22Rv1 (cell line): ENCODE measurements around the gene SUPT5H.

Source experiments
- H3K27ac ChIP-seq: fragments of 450-650 bp; 2 replicates; pipeline ENCODE4 v1.5.1; 2017
- ZFX ChIP-seq: fragments of 450-650 bp; IDR thresholded peaks from 2 replicates; pipeline ENCODE4 v1.6.1; 2017; ENCODE audit warnings: antibody characterized with exemption, borderline replicate concordance
- TF ChIP-seq, protein P1 (sequence below): fragments of 450-650 bp; IDR thresholded peaks from 2 replicates; pipeline ENCODE4 v1.5.1; 2017; ENCODE audit warnings: mild to moderate bottlenecking

Gene SUPT5H

GRCh38 chr19:39406656-39407409 lies 38.5 kb upstream of the SUPT5H start, which contains the start of gene ZFP36:
Gene ZFP36 (plus strand): TSS chr19:39406847. CDS start chr19:39406905, 58 bp downstream.
- TF ChIP-seq ZFX, result no peak
- TF ChIP-seq, protein P1, sequence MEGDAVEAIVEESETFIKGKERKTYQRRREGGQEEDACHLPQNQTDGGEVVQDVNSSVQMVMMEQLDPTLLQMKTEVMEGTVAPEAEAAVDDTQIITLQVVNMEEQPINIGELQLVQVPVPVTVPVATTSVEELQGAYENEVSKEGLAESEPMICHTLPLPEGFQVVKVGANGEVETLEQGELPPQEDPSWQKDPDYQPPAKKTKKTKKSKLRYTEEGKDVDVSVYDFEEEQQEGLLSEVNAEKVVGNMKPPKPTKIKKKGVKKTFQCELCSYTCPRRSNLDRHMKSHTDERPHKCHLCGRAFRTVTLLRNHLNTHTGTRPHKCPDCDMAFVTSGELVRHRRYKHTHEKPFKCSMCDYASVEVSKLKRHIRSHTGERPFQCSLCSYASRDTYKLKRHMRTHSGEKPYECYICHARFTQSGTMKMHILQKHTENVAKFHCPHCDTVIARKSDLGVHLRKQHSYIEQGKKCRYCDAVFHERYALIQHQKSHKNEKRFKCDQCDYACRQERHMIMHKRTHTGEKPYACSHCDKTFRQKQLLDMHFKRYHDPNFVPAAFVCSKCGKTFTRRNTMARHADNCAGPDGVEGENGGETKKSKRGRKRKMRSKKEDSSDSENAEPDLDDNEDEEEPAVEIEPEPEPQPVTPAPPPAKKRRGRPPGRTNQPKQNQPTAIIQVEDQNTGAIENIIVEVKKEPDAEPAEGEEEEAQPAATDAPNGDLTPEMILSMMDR, result no peak
- peak within 1 kb of the TSS; percentile 98 for H3K27ac ChIP-seq

DNA sequence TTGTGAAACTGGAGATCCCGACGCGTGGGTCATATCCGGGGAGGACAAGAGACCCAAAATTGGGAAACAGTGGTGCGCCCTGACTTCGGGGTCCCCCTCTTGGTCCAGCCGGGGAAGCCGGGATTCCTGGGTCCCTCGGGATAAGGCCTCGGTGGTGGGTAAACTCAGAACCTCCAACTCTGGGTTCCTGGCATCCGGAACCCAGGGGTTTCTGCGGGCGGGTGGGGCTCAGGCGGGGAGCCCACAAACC lies 38.0 kb upstream of the SUPT5H start:
- no peak for TF ChIP-seq ZFX
- TF ChIP-seq, protein P1, result no peak
- H3K27ac ChIP-seq, result peak overlapping the region; percentile 98

DNA sequence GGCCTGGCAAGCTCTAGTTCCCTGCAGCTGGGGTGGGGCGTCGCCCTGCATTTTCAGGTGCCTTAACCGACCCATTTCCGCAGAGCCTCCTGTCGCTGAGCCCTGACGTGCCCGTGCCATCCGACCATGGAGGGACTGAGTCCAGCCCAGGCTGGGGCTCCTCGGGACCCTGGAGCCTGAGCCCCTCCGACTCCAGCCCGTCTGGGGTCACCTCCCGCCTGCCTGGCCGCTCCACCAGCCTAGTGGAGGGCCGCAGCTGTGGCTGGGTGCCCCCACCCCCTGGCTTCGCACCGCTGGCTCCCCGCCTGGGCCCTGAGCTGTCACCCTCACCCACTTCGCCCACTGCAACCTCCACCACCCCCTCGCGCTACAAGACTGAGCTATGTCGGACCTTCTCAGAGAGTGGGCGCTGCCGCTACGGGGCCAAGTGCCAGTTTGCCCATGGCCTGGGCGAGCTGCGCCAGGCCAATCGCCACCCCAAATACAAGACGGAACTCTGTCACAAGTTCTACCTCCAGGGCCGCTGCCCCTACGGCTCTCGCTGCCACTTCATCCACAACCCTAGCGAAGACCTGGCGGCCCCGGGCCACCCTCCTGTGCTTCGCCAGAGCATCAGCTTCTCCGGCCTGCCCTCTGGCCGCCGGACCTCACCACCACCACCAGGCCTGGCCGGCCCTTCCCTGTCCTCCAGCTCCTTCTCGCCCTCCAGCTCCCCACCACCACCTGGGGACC lies 37.6 kb upstream of the SUPT5H start:
- no peak for TF ChIP-seq ZFX
- TF ChIP-seq, protein P1, result no peak

DNA sequence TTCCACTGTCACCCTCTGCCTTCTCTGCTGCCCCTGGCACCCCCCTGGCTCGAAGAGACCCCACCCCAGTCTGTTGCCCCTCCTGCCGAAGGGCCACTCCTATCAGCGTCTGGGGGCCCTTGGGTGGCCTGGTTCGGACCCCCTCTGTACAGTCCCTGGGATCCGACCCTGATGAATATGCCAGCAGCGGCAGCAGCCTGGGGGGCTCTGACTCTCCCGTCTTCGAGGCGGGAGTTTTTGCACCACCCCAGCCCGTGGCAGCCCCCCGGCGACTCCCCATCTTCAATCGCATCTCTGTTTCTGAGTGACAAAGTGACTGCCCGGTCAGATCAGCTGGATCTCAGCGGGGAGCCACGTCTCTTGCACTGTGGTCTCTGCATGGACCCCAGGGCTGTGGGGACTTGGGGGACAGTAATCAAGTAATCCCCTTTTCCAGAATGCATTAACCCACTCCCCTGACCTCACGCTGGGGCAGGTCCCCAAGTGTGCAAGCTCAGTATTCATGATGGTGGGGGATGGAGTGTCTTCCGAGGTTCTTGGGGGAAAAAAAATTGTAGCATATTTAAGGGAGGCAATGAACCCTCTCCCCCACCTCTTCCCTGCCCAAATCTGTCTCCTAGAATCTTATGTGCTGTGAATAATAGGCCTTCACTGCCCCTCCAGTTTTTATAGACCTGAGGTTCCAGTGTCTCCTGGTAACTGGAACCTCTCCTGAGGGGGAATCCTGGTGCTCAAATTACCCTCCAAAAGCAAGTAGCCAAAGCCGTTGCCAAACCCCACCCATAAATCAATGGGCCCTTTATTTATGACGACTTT lies 36.8 kb upstream of the SUPT5H start:
- peak overlapping the region; percentile 98 for H3K27ac ChIP-seq
- TF ChIP-seq, protein P1, result no peak
- no peak for TF ChIP-seq ZFX

More for the DNA sequence above, 37.6 kb upstream of the SUPT5H start:
- peak overlapping the region; percentile 98 for H3K27ac ChIP-seq

DNA sequence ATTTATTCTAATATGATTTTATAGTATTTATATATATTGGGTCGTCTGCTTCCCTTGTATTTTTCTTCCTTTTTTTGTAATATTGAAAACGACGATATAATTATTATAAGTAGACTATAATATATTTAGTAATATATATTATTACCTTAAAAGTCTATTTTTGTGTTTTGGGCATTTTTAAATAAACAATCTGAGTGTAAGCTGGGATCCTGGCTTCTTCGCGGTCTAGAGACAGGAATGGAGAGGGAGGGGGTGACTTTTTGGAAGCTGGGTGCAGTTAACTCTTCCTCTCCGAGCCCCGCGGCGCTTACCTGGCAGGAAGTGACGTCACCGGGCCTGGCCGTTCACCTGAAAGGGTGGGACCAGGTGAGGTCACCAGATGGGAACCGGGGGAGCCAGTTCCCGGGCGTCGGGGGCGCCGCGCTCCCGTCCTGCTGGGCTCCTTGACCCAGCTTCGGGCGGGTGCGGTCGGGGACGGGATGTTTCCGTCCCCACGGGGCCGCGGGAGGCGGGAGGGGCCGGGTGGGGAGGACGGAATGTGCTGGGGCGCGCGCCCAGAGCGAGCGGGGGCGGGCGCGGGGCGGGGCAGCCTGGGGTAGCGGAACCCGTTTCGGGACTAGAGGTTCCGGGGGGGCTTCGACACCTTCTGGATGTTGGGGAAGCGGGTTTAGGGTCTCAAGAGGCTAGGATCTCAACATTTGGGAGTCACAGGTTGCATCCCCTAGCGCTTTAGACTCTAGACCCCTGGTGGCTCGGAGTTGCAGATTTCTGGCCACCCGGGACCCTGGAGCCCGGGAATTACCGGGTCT lies 36.0 kb upstream of the SUPT5H start:
- TF ChIP-seq, protein P1, result no peak
- TF ChIP-seq ZFX, result no peak
- H3K27ac ChIP-seq, result peak overlapping the region; percentile 98

- TF ChIP-seq, protein P1, result no peak
- TF ChIP-seq ZFX, result no peak
- H3K27ac ChIP-seq, result peak overlapping the region; percentile 98
Observed at GRCh38 chr19:39410017-39410830, 35.2 kb upstream of the SUPT5H start.
